Adrenal gland (tissue), 5 donors: Measurements from ENCODE around the gene C10orf53.

Experiments
- POLR2A ChIP-seq, 2 donors: fragments of 450-650 bp; IDR thresholded peaks; one replicate each; pipeline ENCODE4 v1.6.1; 2017; ENCODE audit warnings: antibody characterized with exemption in 2 of 2, mild to moderate bottlenecking in 2 of 2, moderate library complexity in 1 of 2
- TF ChIP-seq, protein P1 (sequence below), 6 experiments: fragments of 450-650 bp in 4 of 6; fragments of 200-600 bp in 2 of 6; sonication (generic) in 1 of 6; IDR thresholded peaks; 1 replicate in 5 of 6; 2 replicates in 1 of 6; pipeline versions ENCODE4 v1.5.1 to v1.8.0; 2016 to 2021; ENCODE audit warnings: antibody characterized with exemption in 6 of 6, mild to moderate bottlenecking in 2 of 6, moderate library complexity in 1 of 6
- donor health status: DM: no; HTN: no; CAD: no.

DNA sequence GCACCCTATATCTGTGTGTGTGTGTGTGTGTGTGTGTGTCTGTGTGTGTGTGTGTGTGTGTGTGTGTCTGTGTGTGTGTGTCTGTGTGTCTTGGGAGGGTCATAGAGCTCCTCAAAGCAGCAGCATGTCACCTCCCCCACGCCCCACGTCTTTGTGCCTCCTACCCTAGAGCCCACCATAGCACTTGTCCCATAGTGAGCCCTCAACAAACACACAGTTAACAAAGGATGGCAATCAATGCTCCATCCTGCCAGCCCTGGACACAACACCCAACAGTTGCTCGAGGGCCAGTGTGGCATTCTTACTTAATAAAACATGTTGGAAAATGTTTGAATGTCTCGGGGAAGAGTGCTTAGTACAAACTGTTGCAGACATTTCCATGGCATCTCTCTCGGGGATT is 30.5 kb downstream of the C10orf53 start:
- TF ChIP-seq, protein P1, sequence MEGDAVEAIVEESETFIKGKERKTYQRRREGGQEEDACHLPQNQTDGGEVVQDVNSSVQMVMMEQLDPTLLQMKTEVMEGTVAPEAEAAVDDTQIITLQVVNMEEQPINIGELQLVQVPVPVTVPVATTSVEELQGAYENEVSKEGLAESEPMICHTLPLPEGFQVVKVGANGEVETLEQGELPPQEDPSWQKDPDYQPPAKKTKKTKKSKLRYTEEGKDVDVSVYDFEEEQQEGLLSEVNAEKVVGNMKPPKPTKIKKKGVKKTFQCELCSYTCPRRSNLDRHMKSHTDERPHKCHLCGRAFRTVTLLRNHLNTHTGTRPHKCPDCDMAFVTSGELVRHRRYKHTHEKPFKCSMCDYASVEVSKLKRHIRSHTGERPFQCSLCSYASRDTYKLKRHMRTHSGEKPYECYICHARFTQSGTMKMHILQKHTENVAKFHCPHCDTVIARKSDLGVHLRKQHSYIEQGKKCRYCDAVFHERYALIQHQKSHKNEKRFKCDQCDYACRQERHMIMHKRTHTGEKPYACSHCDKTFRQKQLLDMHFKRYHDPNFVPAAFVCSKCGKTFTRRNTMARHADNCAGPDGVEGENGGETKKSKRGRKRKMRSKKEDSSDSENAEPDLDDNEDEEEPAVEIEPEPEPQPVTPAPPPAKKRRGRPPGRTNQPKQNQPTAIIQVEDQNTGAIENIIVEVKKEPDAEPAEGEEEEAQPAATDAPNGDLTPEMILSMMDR (IDR thresholded peaks at IDR 0.05) = no peak
- no peak for TF ChIP-seq POLR2A (IDR thresholded peaks at IDR 0.05)
